GM12878 (cell line): Measurements from ENCODE around the gene DUSP16. TPM values are rescaled to one million over a fixed set of nuclear protein-coding genes. Genes with fewer than 3 reads are reported as not detected.

Source experiments
- ATAC-seq: fragments of 200-7000 bp; cut with Tn5 transposase; 3 replicates; pipeline ENCODE4 v1.9.1; 2020; ENCODE audit warnings: mild to moderate bottlenecking, moderate library complexity
- BruUV-seq: library from RNA; stranded (reverse); fragments of 400-500 nt; replicated peaks from 2 replicates; lab custom pipeline; 2021; lab: Mats Ljungman, UMichigan
- CTCF ChIA-PET: fragments of 300-600 bp; sonication (Branson Sonifier 250); formaldehyde crosslinking; extraction: SDS; loops from one replicate; lab custom pipeline; 2021; ENCODE audit warnings: inconsistent platforms; lab: Yijun Ruan, JAX
- POLR2A ChIA-PET: fragments of 350-600 bp; formaldehyde crosslinking; extraction: SDS; loops from one replicate; lab custom pipeline; 2021; ENCODE audit warnings: inconsistent platforms; lab: Charles Lee
- RAD21 ChIA-PET: fragments of 300-600 bp; sonication (Branson Sonifier 250); formaldehyde crosslinking; loops from one replicate; lab custom pipeline; 2023; ENCODE audit warnings: antibody characterized with exemption; ENCODE audit not compliant: unreplicated experiment; lab: Charles Lee
- SMC1A ChIA-PET: fragments of 300-600 bp; sonication (Branson Sonifier 250); formaldehyde crosslinking; loops from one replicate; lab custom pipeline; 2023; ENCODE audit not compliant: unreplicated experiment, uncharacterized antibody; lab: Charles Lee
- DNase-seq: peaks from one replicate; pipeline ENCODE4 v3.0.0-alpha.2; 2011; ENCODE audit warnings: low read depth, low spot score
- FAIRE-seq: peaks from 3 replicates; lab custom pipeline; 2011; peaks lifted over from hg19 to GRCh38; lab: Jason Lieb, UNC
- H2AFZ ChIP-seq: 2 replicates; pipeline ENCODE4 v1.6.0; 2011; ENCODE audit warnings: low read depth, low read length, control low read depth; ENCODE audit not compliant: control insufficient read depth
- H3K27ac ChIP-seq: 2 replicates; pipeline ENCODE4 v1.5.1; 2011; ENCODE audit warnings: control low read depth; ENCODE audit not compliant: control insufficient read depth, insufficient read depth
- H3K27me3 ChIP-seq, 2 experiments: replicated peaks in 1 of 2; 2 replicates each; pipeline versions ENCODE4 v1.6.0 to v1.6.1; 2011; ENCODE audit warnings: low read length in 1 of 2; ENCODE audit not compliant: control insufficient read depth in 2 of 2, insufficient read depth in 2 of 2
- H3K36me3 ChIP-seq, 2 experiments: 2 replicates each; pipeline ENCODE4 v1.5.1; 2011; ENCODE audit warnings: low read length in 1 of 2; ENCODE audit not compliant: control insufficient read depth in 2 of 2, insufficient read depth in 2 of 2
- H3K4me1 ChIP-seq: 2 replicates; pipeline ENCODE4 v1.6.1; 2011; ENCODE audit warnings: mild to moderate bottlenecking, low read length, moderate library complexity, mixed read lengths; ENCODE audit not compliant: control insufficient read depth, insufficient read depth
- H3K4me2 ChIP-seq: 2 replicates; pipeline ENCODE4 v1.6.0; 2011; ENCODE audit warnings: control low read depth; ENCODE audit not compliant: control insufficient read depth, insufficient read depth
- H3K4me3 ChIP-seq: fragments of 200-600 bp; sonication (generic); 2 replicates; pipeline ENCODE4 v1.5.1; 2016
- H3K79me2 ChIP-seq: 2 replicates; pipeline ENCODE4 v1.6.0; 2011; ENCODE audit warnings: low read length; ENCODE audit not compliant: control insufficient read depth, insufficient read depth
- H3K9ac ChIP-seq: 2 replicates; pipeline ENCODE4 v1.8.0; 2011; ENCODE audit warnings: low read length, control low read depth, mixed read lengths; ENCODE audit not compliant: control insufficient read depth, insufficient read depth
- H3K9me3 ChIP-seq: replicated peaks from 3 replicates; pipeline ENCODE4 v1.5.1; 2011; ENCODE audit warnings: mild to moderate bottlenecking, low read length; ENCODE audit not compliant: control insufficient read depth, insufficient read depth
- H4K20me1 ChIP-seq: 2 replicates; pipeline ENCODE4 v1.6.0; 2011; ENCODE audit not compliant: control insufficient read depth, insufficient read depth
- CEBPB ChIP-seq, 2 experiments: fragments of 150-350 bp in 1 of 2; IDR thresholded peaks; 2 replicates each; pipeline ENCODE4 v1.6.1; 2012 to 2014; ENCODE audit warnings: low read depth in 2 of 2, low read length in 2 of 2, borderline replicate concordance in 1 of 2, inconsistent platforms in 1 of 2
- CHD2 ChIP-seq: IDR thresholded peaks from 2 replicates; pipeline ENCODE4 v1.6.1; 2011; ENCODE audit warnings: low read depth, low read length, improper control_type of control experiment, borderline replicate concordance
- GATAD2B ChIP-seq: fragments of 450-650 bp; conservative IDR thresholded peaks from 2 replicates; pipeline ENCODE4 v1.6.1; 2017; ENCODE audit warnings: low read depth, mild to moderate bottlenecking, moderate library complexity
- MLLT1 ChIP-seq: fragments of 450-650 bp; IDR thresholded peaks from 2 replicates; pipeline ENCODE4 v1.6.1; 2016; ENCODE audit warnings: mild to moderate bottlenecking
- RUNX3 ChIP-seq: IDR thresholded peaks from 2 replicates; pipeline ENCODE4 v1.6.1; 2012; ENCODE audit warnings: low read length, inconsistent platforms
- YY1 ChIP-seq: IDR thresholded peaks from 2 replicates; pipeline ENCODE4 v1.6.1; 2011; ENCODE audit warnings: low read depth, mild to moderate bottlenecking, low read length
- WGBS: methylation state at CpG from one replicate; pipeline ENCODE4 v1.1.6; 2016; ENCODE audit warnings: low lambda C conversion rate; ENCODE audit not compliant: insufficient replicate concordance, insufficient coverage; ENCODE audit errors: missing lambda C conversion rate; 5-methylcytosine and 5-hydroxymethylcytosine counted together
- in situ Hi-C: fragments of 300-500 bp; cut with MboI; formaldehyde crosslinking; loops from 9 replicates; pipeline ENCODE4 v1.14.3; 2018; ENCODE audit warnings: mixed read lengths
- intact Hi-C: fragments of 100-400 bp; cut with micrococcal nuclease; formaldehyde crosslinking; loops from one replicate; pipeline ENCODE4 v1.14.2; 2022; ENCODE audit not compliant: unreplicated experiment
- polyA plus RNA-seq, 11 experiments: library from polyadenylated mRNA; depleted of rRNA in 4 of 11; unstranded in 6 of 11; stranded (reverse) in 5 of 11; fragments of >200 nt; fragmentation: Nextera tagmentation in 4 of 11; fragmentation: Illumina TruSeq in 1 of 11; extraction: Ambion mirVana in 4 of 11; extraction: Trizol in 1 of 11; gene quantifications; 1 replicate in 1 of 11; 2 replicates in 10 of 11; pipeline versions ENCODE4 v1.2.1 to v1.2.3, GENCODE V29; 2011 to 2016; ENCODE audit warnings: inconsistent platforms in 2 of 11, missing spikeins in 2 of 11, low read depth in 1 of 11
- total RNA-seq, 4 experiments: library from RNA; depleted of rRNA in 3 of 4; stranded (reverse); fragments of >200 nt in 3 of 4; fragmentation: Illumina TruSeq in 1 of 4; extraction: Trizol in 1 of 4; gene quantifications; 2 replicates each; pipeline versions ENCODE4 v1.2.1 to v1.2.3, GENCODE V29; 2013 to 2021
- TF ChIP-seq, protein P1 (sequence below): fragments of 450-650 bp; IDR thresholded peaks from 2 replicates; pipeline ENCODE4 v1.6.1; 2017; ENCODE audit warnings: mild to moderate bottlenecking, moderate library complexity

Gene DUSP16
- total and polyA plus RNA-seq, 10 of the 15 experiments (the other 5 are each of a cell fraction or from before 2014, with no cell fraction given): 3.9 to 75.3 (median 26.8) TPM

DNA sequence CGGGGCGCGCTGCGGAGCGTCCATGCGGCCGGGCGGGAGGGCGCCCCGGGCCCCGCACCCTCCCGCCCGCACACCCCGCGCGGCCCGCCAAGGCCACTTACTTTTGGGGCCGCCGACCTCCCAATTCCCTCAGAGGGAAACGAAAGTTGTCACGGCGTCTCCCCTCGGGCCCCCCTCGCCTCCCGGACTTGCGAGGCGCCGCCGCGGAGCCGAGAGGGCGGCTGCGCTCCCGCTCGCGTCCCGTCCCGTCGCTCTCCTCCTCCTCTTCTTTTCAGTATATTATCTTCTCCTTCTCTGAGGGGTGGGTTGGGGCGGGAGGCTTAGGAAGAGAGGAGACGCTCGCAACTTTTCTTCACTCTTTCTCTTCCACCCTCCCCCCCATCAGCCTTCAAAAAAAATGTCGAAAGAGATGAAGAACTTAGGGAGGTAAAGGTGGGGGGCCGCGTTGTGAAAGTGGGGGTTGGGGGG is 613 bp downstream of the DUSP16 start:
- TF ChIP-seq GATAD2B: peak; percentile 35; the same call in 1 of the 2 replicates
- TF ChIP-seq MLLT1: peak; percentile 73
- TF ChIP-seq, protein P1, sequence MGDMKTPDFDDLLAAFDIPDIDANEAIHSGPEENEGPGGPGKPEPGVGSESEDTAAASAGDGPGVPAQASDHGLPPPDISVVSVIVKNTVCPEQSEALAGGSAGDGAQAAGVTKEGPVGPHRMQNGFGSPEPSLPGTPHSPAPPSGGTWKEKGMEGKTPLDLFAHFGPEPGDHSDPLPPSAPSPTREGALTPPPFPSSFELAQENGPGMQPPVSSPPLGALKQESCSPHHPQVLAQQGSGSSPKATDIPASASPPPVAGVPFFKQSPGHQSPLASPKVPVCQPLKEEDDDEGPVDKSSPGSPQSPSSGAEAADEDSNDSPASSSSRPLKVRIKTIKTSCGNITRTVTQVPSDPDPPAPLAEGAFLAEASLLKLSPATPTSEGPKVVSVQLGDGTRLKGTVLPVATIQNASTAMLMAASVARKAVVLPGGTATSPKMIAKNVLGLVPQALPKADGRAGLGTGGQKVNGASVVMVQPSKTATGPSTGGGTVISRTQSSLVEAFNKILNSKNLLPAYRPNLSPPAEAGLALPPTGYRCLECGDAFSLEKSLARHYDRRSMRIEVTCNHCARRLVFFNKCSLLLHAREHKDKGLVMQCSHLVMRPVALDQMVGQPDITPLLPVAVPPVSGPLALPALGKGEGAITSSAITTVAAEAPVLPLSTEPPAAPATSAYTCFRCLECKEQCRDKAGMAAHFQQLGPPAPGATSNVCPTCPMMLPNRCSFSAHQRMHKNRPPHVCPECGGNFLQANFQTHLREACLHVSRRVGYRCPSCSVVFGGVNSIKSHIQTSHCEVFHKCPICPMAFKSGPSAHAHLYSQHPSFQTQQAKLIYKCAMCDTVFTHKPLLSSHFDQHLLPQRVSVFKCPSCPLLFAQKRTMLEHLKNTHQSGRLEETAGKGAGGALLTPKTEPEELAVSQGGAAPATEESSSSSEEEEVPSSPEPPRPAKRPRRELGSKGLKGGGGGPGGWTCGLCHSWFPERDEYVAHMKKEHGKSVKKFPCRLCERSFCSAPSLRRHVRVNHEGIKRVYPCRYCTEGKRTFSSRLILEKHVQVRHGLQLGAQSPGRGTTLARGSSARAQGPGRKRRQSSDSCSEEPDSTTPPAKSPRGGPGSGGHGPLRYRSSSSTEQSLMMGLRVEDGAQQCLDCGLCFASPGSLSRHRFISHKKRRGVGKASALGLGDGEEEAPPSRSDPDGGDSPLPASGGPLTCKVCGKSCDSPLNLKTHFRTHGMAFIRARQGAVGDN: no peak
- TF ChIP-seq RUNX3: no peak
- no peak for TF ChIP-seq CEBPB (IDR thresholded peaks at IDR 0.05; ENCODE audit: borderline replicate concordance in 1 of 2, low read depth in 2 of 2, low read length in 2 of 2)
- TF ChIP-seq YY1: 0 out of 2 replicates have a peak, but pooled peaks have one; percentile 1
- TF ChIP-seq CHD2: no peak
- TF ChIP-seq, all 136 proteins: peak for 3

More for the DNA sequence above, 613 bp downstream of the DUSP16 start:
- ATAC-seq (no peak; the same call in 2 of the 3 replicates), FAIRE-seq (no peak), DNase-seq (no peak)
- in situ Hi-C loops (loop anchor here (10.0 kb wide), 1 partner anchor 187 kb away; no protein-coding TSS in a partner anchor), intact Hi-C loops (loop anchor here (2.0 to 5.0 kb wide), 6 partner anchors 55 to 175 kb away; partner anchors contain the start of gene CDKN1B)
- ChIA-PET RAD21 (interaction anchor here (1.0 to 2.9 kb wide), 12 partner anchors 9 to 204 kb away, joined by 3 to 24 read pairs (median 8); partner anchors contain the start of gene BORCS5), POLR2A (interaction anchor here (0.5 to 2.0 kb wide), 5 partner anchors 14 to 203 kb away, joined by 3 to 4 read pairs (median 4); no protein-coding TSS in a partner anchor), CTCF (no interaction called here), SMC1A (interaction anchor here (1.5 to 2.7 kb wide), 4 partner anchors 11 to 87 kb away, joined by 3 to 19 read pairs (median 9); no protein-coding TSS in a partner anchor)
- Histone ChIP-seq H3K4me2 (no peak overlapping the region; the same call in 1 of the 2 replicates), H2AFZ (no peak overlapping the region), H4K20me1 (no peaks in the 10 kb centered on the region), H3K36me3 (no peaks in the 10 kb centered on the region), H3K79me2 (peaks cover 49% of the 10 kb centered on the region), H3K27ac (peak overlapping the region; percentile 100), H3K27me3 (no peaks in the 10 kb centered on the region), H3K9ac (peak overlapping the region; percentile 100), H3K4me3 (peak overlapping the region; percentile 97), H3K9me3 (no peaks in the 10 kb centered on the region), H3K4me1 (peaks cover 13% of the 10 kb centered on the region)
- 1% methylated on average over 22 of the region's 45 CpGs for WGBS
- no TSS peak for BruUV-seq
